GM21381 (cell line): ENCODE results near the gene FFAR2.
"Not testable (repeated sequence)": the region's sequence is repeated elsewhere in the genome, so short reads cannot be mapped to it uniquely, and the experiment has no call there.

Experiments used
- ATAC-seq: cut with Tn5 transposase; IDR thresholded peaks from one replicate; pipeline ENCODE4 v1.9.1; 2021; ENCODE audit warnings: mild to moderate bottlenecking, moderate library complexity; ENCODE audit not compliant: unreplicated experiment

FFAR2 gene

GRCh38 chr19:35423406-35423805 is 24.7 kb upstream of the FFAR2 start:
- not testable (repeated sequence) for ATAC-seq

GRCh38 chr19:35425682-35426081 is 22.4 kb upstream of the FFAR2 start:
- no peak for ATAC-seq

GRCh38 chr19:35427187-35427586 is 20.9 kb upstream of the FFAR2 start:
- ATAC-seq, result no peak

- ATAC-seq, result no peak
Measured at GRCh38 chr19:35429698-35430408, 18.2 kb upstream of the FFAR2 start.

GRCh38 chr19:35430409-35431144 is 17.5 kb upstream of the FFAR2 start:
- ATAC-seq, result no peak

- no peak for ATAC-seq
Measured at GRCh38 chr19:35431145-35431807, 16.8 kb upstream of the FFAR2 start.

- no peak for ATAC-seq
Measured at GRCh38 chr19:35432911-35433310, 15.1 kb upstream of the FFAR2 start.

GRCh38 chr19:35433448-35433847 is 14.6 kb upstream of the FFAR2 start:
- no peak for ATAC-seq

- ATAC-seq, result no peak
Measured at GRCh38 chr19:35435896-35436295, 12.2 kb upstream of the FFAR2 start.

- no peak for ATAC-seq
Measured at GRCh38 chr19:35436477-35437405, 11.3 kb upstream of the FFAR2 start.

- no peak for ATAC-seq
Measured at GRCh38 chr19:35437406-35437951, 10.6 kb upstream of the FFAR2 start.

GRCh38 chr19:35438096-35438495 is 10.0 kb upstream of the FFAR2 start:
- ATAC-seq, result no peak

GRCh38 chr19:35438527-35438926 is 9.5 kb upstream of the FFAR2 start:
- ATAC-seq, result no peak

- no peak for ATAC-seq
Measured at GRCh38 chr19:35439921-35440320, 8.1 kb upstream of the FFAR2 start.

- no peak for ATAC-seq
Measured at GRCh38 chr19:35442091-35442490, 6.0 kb upstream of the FFAR2 start.

- ATAC-seq, result no peak
Measured at GRCh38 chr19:35444735-35445134, 3.3 kb upstream of the FFAR2 start.

- ATAC-seq, result no peak
Measured at GRCh38 chr19:35445826-35446593, 2.0 kb upstream of the FFAR2 start.

- no peak for ATAC-seq
Measured at GRCh38 chr19:35449359-35450043, 1.4 kb downstream of the FFAR2 start.
